Measurements from ENCODE around the gene SLC30A2.
A peak's percentile ranks its signal among the peaks of the same experiment; 100 is the strongest.

The SLC30A2 gene

DNA sequence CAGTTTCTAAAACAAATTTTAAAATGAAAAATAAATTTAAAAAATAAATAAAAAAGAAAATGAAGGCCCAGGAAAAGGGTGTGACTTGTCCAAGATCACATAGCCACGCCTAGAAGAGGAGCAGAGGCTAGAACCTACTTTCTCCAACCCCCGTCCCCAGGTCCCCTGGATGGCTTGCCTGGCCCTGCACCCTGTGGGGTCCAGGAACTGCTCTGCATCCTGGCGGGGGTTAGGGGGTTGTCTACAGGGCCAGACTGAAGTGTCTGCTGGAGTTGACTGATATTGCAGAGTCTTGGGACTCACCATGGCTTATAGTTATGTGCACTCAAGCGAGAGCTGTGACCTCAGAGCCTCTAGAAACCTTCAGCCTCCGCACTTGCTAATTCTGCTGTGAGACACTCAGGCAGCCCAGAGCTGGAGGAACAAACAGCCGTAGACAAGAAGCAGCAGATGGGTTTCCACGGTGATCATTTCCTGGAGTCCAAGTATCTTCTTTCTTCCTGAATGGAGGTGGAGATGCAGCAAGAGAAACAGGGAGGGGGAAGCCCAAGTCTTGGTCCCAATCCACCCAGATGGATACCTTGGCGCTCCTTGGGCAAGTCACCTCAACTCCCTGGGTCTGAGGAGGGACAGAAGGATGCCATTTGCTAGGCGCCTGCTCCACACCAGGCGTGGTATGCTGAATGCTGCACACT is 29.5 kb downstream of the SLC30A2 start:
- H3K27ac ChIP-seq: no peak overlapping the region
- H3K4me1 ChIP-seq: peaks cover 0 to 24% (median 3%) of the 10 kb centered on the region in 4 donors
- H3K9me3 ChIP-seq: no peaks in the 10 kb centered on the region

DNA sequence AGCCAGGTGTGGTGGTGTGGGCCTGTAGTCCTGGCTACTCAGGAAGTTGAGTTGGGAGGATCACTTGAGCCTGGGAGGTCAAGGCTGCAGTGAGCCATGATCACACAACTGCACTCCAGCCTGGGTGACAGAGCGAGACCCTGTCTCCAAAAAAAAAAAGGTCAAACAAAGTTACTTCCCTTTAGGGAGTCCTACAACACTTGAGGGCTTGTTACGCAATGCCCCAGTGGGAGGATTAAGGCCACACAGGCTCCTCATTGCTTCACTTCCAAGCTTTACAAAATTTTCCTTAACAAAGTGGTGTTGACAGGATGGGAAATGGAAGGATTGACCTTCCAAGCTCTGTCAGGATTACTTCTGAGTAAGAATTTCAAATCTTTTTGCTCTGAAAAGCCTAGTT is 30.6 kb downstream of the SLC30A2 start:
- DNase-seq: peak in 1 of 2 donors; percentile 68
- Histone ChIP-seq H3K27me3 (no peaks in the 10 kb centered on the region), H3K36me3 (no peaks in the 10 kb centered on the region), H3K4me1 (peaks cover 0 to 14% (median 0%) of the 10 kb centered on the region in 4 donors), H3K9me3 (no peaks in the 10 kb centered on the region), H3K4me3 (no peak overlapping the region), H3K27ac (no peak overlapping the region)
- intact Hi-C loops (cut with DNase I; ENCODE audit: low total_unique reads): no loop called here
- TF ChIP-seq, protein P1, sequence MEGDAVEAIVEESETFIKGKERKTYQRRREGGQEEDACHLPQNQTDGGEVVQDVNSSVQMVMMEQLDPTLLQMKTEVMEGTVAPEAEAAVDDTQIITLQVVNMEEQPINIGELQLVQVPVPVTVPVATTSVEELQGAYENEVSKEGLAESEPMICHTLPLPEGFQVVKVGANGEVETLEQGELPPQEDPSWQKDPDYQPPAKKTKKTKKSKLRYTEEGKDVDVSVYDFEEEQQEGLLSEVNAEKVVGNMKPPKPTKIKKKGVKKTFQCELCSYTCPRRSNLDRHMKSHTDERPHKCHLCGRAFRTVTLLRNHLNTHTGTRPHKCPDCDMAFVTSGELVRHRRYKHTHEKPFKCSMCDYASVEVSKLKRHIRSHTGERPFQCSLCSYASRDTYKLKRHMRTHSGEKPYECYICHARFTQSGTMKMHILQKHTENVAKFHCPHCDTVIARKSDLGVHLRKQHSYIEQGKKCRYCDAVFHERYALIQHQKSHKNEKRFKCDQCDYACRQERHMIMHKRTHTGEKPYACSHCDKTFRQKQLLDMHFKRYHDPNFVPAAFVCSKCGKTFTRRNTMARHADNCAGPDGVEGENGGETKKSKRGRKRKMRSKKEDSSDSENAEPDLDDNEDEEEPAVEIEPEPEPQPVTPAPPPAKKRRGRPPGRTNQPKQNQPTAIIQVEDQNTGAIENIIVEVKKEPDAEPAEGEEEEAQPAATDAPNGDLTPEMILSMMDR (IDR thresholded peaks at IDR 0.05): no peak

More for the DNA sequence above, 29.5 kb downstream of the SLC30A2 start:
- H3K4me3 ChIP-seq: no peak overlapping the region
- intact Hi-C loops (cut with DNase I; ENCODE audit: low total_unique reads): no loop called here
- no peaks in the 10 kb centered on the region for H3K36me3 ChIP-seq
- no peak for DNase-seq
- TF ChIP-seq, protein P1 (IDR thresholded peaks at IDR 0.05): no peak
- H3K27me3 ChIP-seq: no peaks in the 10 kb centered on the region

DNA sequence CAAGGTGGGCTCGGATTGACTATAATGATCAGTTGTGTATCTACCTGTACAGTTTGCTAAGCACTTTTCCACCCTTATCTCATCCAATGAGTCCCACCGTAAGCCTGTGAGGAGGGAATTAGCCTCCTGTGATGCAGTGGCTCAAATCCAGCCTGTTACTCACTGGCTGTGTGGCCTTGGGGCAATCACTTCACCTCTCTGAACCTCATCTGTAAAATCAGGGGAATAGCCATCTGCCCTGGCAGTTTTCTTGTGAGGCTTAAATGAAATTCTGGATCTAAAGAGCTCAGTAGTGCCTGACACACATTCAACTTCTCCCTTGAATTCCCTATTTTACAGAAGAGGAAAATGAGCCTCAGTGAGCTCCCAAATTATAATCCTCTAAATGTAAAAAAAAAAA is 31.7 kb downstream of the SLC30A2 start:
- no peak for DNase-seq
- no peak overlapping the region for H3K4me3 ChIP-seq
- H3K27me3 ChIP-seq: no peaks in the 10 kb centered on the region
- no peaks in the 10 kb centered on the region for H3K36me3 ChIP-seq
- H3K9me3 ChIP-seq: no peaks in the 10 kb centered on the region
- H3K4me1 ChIP-seq: peaks cover 0 to 8% (median 0%) of the 10 kb centered on the region in 4 donors
- intact Hi-C loops (cut with DNase I; ENCODE audit: low total_unique reads): no loop called here
- TF ChIP-seq, protein P1 (IDR thresholded peaks at IDR 0.05): no peak
- no peak overlapping the region for H3K27ac ChIP-seq

GRCh38 chr1:26012864-26013263 is 33.1 kb downstream of the SLC30A2 start:
- H3K36me3 ChIP-seq: no peaks in the 10 kb centered on the region
- H3K4me3 ChIP-seq: no peak overlapping the region
- TF ChIP-seq, protein P1 (IDR thresholded peaks at IDR 0.05): no peak
- H3K4me1 ChIP-seq: peaks cover 0 to 8% (median 0%) of the 10 kb centered on the region in 4 donors
- H3K27me3 ChIP-seq: peaks cover 0 to 2% of the 10 kb centered on the region in 2 donors
- H3K9me3 ChIP-seq: no peaks in the 10 kb centered on the region
- no peak overlapping the region for H3K27ac ChIP-seq
- no peak for DNase-seq
- intact Hi-C loops (cut with DNase I; ENCODE audit: low total_unique reads): no loop called here

GRCh38 chr1:26010825-26011224 is 35.1 kb downstream of the SLC30A2 start:
- intact Hi-C loops (cut with DNase I; ENCODE audit: low total_unique reads): no loop called here
- no peak for DNase-seq
- no peak overlapping the region for H3K4me3 ChIP-seq
- peaks cover 0 to 4% (median 0%) of the 10 kb centered on the region in 4 donors for H3K4me1 ChIP-seq
- H3K36me3 ChIP-seq: no peaks in the 10 kb centered on the region
- no peak overlapping the region for H3K27ac ChIP-seq
- H3K27me3 ChIP-seq: peaks cover 0 to 10% of the 10 kb centered on the region in 2 donors
- no peaks in the 10 kb centered on the region for H3K9me3 ChIP-seq
- TF ChIP-seq, protein P1 (IDR thresholded peaks at IDR 0.05): no peak
